GM23338 (cell line): ENCODE measurements around the gene GRAMD1C.

Experiments
- CREB1 ChIP-seq: fragments of 250-450 bp; sonication (Bioruptor Pico); IDR thresholded peaks from 2 replicates; pipeline ENCODE4 v1.5.0; 2020; ENCODE audit warnings: low read depth, mild to moderate bottlenecking, moderate library complexity
- CTCF ChIP-seq, 2 experiments: fragments of 200-600 bp in 1 of 2; sonication (generic) in 1 of 2; conservative IDR thresholded peaks; 2 replicates each; pipeline versions ENCODE4 v1.5.1 to v1.6.1; 2016 to 2017; ENCODE audit warnings: antibody characterized with exemption in 2 of 2, low read depth in 2 of 2, mild to moderate bottlenecking in 2 of 2, moderate library complexity in 1 of 2
- ETS1 ChIP-seq: IDR thresholded peaks from 2 replicates; pipeline ENCODE4 v1.6.1; 2016; ENCODE audit warnings: antibody characterized with exemption
- EZH2 ChIP-seq: fragments of 200-600 bp; sonication (generic); IDR thresholded peaks from one replicate; pipeline ENCODE4 v1.8.0; 2017; ENCODE audit warnings: antibody characterized with exemption, mild to moderate bottlenecking, low read depth; ENCODE audit not compliant: unreplicated experiment
- EZH2phosphoT487 ChIP-seq: fragments of 200-600 bp; sonication (generic); IDR thresholded peaks from one replicate; pipeline ENCODE4 v1.8.1; 2018; ENCODE audit warnings: antibody characterized with exemption; ENCODE audit not compliant: unreplicated experiment
- JUNB ChIP-seq: IDR thresholded peaks from one replicate; pipeline ENCODE4 v1.6.1; 2016; ENCODE audit warnings: antibody characterized with exemption; ENCODE audit not compliant: unreplicated experiment
- NANOG ChIP-seq: IDR thresholded peaks from 2 replicates; pipeline ENCODE4 v1.6.1; 2016; ENCODE audit warnings: antibody characterized with exemption, borderline replicate concordance
- POLR2AphosphoS5 ChIP-seq: IDR thresholded peaks from 2 replicates; pipeline ENCODE4 v1.6.1; 2016; ENCODE audit warnings: antibody characterized with exemption, low read depth
- REST ChIP-seq: IDR thresholded peaks from one replicate; pipeline ENCODE4 v1.6.1; 2018; ENCODE audit warnings: antibody characterized with exemption; ENCODE audit not compliant: unreplicated experiment
- ZNF114 ChIP-seq: fragments of 250-450 bp; sonication (Bioruptor Pico); IDR thresholded peaks from 2 replicates; pipeline ENCODE4 v1.5.0; 2020; ENCODE audit warnings: mild to moderate bottlenecking, moderate library complexity
- ZNF462 ChIP-seq: fragments of 250-450 bp; sonication (Bioruptor Pico); IDR thresholded peaks from 2 replicates; pipeline ENCODE4 v1.5.0; 2020; ENCODE audit warnings: mild to moderate bottlenecking, moderate library complexity

GRCh38 chr3:113895964-113896363, 57.4 kb downstream of the GRAMD1C start:
- no peak for TF ChIP-seq EZH2
- TF ChIP-seq CTCF (conservative IDR thresholded peaks at IDR 0.05; ENCODE audit: low read depth in 2 of 2) = no peak
- no peak for TF ChIP-seq POLR2AphosphoS5
- TF ChIP-seq EZH2phosphoT487 = no peak
- no peak for TF ChIP-seq NANOG
- no peak for TF ChIP-seq ETS1
- TF ChIP-seq REST = no peak
- TF ChIP-seq CREB1 = no peak
- no peak for TF ChIP-seq JUNB
- no peak for TF ChIP-seq ZNF462
- no peak for TF ChIP-seq ZNF114 (CRISPR knock-in tag)
